ENCODE measurements around the gene TMA7.

GRCh38 chr3:48411041-48411588 lies 28.9 kb upstream of the TMA7 start:
- TF ChIP-seq, protein P1, sequence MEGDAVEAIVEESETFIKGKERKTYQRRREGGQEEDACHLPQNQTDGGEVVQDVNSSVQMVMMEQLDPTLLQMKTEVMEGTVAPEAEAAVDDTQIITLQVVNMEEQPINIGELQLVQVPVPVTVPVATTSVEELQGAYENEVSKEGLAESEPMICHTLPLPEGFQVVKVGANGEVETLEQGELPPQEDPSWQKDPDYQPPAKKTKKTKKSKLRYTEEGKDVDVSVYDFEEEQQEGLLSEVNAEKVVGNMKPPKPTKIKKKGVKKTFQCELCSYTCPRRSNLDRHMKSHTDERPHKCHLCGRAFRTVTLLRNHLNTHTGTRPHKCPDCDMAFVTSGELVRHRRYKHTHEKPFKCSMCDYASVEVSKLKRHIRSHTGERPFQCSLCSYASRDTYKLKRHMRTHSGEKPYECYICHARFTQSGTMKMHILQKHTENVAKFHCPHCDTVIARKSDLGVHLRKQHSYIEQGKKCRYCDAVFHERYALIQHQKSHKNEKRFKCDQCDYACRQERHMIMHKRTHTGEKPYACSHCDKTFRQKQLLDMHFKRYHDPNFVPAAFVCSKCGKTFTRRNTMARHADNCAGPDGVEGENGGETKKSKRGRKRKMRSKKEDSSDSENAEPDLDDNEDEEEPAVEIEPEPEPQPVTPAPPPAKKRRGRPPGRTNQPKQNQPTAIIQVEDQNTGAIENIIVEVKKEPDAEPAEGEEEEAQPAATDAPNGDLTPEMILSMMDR (IDR thresholded peaks at IDR 0.05): no peak
- TF ChIP-seq POLR2AphosphoS5 (IDR thresholded peaks at IDR 0.05) (no peak), POLR2A (IDR thresholded peaks at IDR 0.05) (no peak)

All from breast epithelium (tissue), 3 donors.